DND-41 (cell line): ENCODE results near the gene PDPN.

ENCODE experiments used
- EZH2 ChIP-seq: IDR thresholded peaks from 3 replicates; pipeline ENCODE4 v1.6.1; 2012; ENCODE audit warnings: borderline replicate concordance, low read depth, mild to moderate bottlenecking, moderate library complexity, low read length, inconsistent platforms; ENCODE audit not compliant: severe bottlenecking
- TF ChIP-seq, protein P1 (sequence below): IDR thresholded peaks from 2 replicates; pipeline ENCODE4 v1.5.1; 2012; ENCODE audit warnings: borderline replicate concordance, low read length, moderate library complexity, mild to moderate bottlenecking; ENCODE audit not compliant: poor library complexity, severe bottlenecking; ENCODE audit errors: extremely low read depth

DNA sequence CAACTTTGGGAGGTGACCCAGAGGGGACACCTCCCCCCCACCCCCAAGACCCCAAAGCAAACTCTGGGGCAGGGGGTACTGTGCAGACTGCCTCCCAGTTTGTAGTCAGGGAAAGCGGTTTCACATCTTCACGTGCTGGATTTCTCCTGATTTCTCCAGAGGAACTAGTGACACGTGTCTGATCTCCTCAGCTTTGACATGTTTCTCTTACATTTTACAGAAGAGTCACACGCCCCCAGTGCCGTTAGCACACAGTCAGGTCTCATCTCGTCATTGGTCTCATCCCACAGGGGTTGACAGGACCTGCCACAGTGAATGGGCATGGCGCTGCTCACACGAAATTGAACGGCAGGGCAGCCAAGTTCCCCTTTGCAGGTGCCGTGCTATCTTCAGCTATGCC, 11.8 kb downstream of the PDPN start:
- TF ChIP-seq, protein P1, sequence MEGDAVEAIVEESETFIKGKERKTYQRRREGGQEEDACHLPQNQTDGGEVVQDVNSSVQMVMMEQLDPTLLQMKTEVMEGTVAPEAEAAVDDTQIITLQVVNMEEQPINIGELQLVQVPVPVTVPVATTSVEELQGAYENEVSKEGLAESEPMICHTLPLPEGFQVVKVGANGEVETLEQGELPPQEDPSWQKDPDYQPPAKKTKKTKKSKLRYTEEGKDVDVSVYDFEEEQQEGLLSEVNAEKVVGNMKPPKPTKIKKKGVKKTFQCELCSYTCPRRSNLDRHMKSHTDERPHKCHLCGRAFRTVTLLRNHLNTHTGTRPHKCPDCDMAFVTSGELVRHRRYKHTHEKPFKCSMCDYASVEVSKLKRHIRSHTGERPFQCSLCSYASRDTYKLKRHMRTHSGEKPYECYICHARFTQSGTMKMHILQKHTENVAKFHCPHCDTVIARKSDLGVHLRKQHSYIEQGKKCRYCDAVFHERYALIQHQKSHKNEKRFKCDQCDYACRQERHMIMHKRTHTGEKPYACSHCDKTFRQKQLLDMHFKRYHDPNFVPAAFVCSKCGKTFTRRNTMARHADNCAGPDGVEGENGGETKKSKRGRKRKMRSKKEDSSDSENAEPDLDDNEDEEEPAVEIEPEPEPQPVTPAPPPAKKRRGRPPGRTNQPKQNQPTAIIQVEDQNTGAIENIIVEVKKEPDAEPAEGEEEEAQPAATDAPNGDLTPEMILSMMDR: no peak
- no peak for TF ChIP-seq EZH2
